ENCODE data around the gene BACE1-AS. TPM values are rescaled to one million over a fixed set of nuclear protein-coding genes. Genes with fewer than 3 reads are reported as not detected.
A peak's percentile ranks its signal among the peaks of the same experiment; 100 is the strongest.

The BACE1-AS gene
- total and polyA plus RNA-seq, 2 of the 8 experiments (the other 6 are each of a cell fraction or from before 2014, with no cell fraction given), result 14.9 to 17.4 TPM

DNA sequence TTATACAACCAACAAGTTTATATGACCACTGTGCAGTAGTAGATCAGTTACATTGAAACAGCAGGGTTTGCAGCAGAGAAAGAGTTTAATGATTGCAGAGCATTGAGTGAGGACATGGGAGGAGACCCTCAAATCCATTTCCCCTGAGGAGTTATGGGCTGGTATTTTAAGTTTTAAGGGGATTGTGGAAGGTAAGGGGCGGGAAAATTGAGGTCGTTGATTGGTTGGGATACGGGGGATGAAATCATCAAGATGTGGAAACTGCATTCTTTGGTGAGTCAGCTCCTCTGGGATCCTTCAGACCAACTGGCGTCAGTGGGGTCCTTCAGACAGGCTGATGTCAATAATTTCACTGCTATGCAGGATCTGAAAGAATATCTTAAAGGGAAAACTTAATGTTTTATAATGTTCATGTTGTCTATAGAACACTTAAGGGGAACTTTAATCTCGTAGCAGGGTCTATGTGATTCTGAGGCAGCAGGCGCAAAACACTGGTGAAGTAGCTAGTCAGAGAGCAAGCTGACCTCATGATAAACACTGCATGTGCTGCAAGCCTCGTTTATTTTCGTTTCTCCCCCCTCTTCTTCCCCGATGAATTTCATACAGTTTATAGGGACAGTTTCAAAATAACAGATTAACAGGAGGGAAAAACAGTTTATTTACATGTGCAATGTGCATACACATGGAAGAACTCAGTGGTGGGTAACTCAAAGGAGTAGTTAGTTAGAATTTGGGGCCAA is 17.4 kb upstream of the BACE1-AS start:
- ChIA-PET POLR2A (ENCODE audit: partially characterized antibody) (interaction anchor here (0.7 to 1.3 kb wide), 4 partner anchors 10 to 37 kb away, joined by 3 to 6 read pairs (median 3); no protein-coding TSS in a partner anchor), CTCF (ENCODE audit: partially characterized antibody) (interaction anchor here (0.6 kb wide), 2 partner anchors 74 to 755 kb away, joined by 3 read pairs; no protein-coding TSS in a partner anchor)
- Histone ChIP-seq H3K18ac (ENCODE audit: extremely low read depth, low read length) (no peak overlapping the region), H3K4ac (replicated peaks; ENCODE audit: insufficient read length, low read depth, low read length) (no peak overlapping the region), H3K56ac (replicated peaks; ENCODE audit: insufficient read length, low read depth, low read length) (no peak overlapping the region), H2BK120ac (replicated peaks; ENCODE audit: low read depth, low read length) (no peak overlapping the region), H3K36me3 (ENCODE audit: control insufficient read depth in 2 of 4, insufficient read depth in 4 of 4, low read length in 3 of 4) (no peaks in the 10 kb centered on the region), H4K8ac (ENCODE audit: extremely low read depth, insufficient read depth, low read length) (no peak overlapping the region), H3K23me2 (ENCODE audit: low read depth, low read length) (no peaks in the 10 kb centered on the region; the same call in 1 of the 2 replicates), H2BK20ac (ENCODE audit: low read length) (no peak overlapping the region), H3K4me2 (ENCODE audit: insufficient read depth in 1 of 2, low read depth in 2 of 2, low read length in 2 of 2) (no peak overlapping the region), H4K20me1 (replicated peaks in 1 of 2; ENCODE audit: control insufficient read depth in 1 of 2, insufficient read depth in 2 of 2, low read length in 2 of 2) (no peaks in the 10 kb centered on the region), H3K23ac (ENCODE audit: insufficient read length) (no peak overlapping the region), H3K79me1 (ENCODE audit: low read depth, low read length) (no peaks in the 10 kb centered on the region), H4K91ac (replicated peaks; ENCODE audit: insufficient read length, low read length) (no peak overlapping the region), H2AK5ac (ENCODE audit: low read depth, low read length) (no peak overlapping the region), H2AFZ (ENCODE audit: low read length) (no peak overlapping the region), H3K4me3 (ENCODE audit: extremely low read depth in 1 of 4, insufficient read depth in 2 of 4, low read depth in 3 of 4, low read length in 4 of 4) (no peak overlapping the region), H3K4me1 (replicated peaks in 1 of 4; ENCODE audit: control insufficient read depth in 3 of 4, insufficient read depth in 4 of 4, low read length in 3 of 4) (no peaks in the 10 kb centered on the region), H2BK5ac (ENCODE audit: low read depth, low read length) (no peak overlapping the region), H3K27me3 (replicated peaks in 1 of 4; ENCODE audit: control insufficient read depth in 3 of 4, extremely low read depth in 1 of 4, insufficient read depth in 3 of 4, low read length in 3 of 4) (no peaks in the 10 kb centered on the region), H2BK15ac (ENCODE audit: low read length) (no peak overlapping the region), H3K79me2 (ENCODE audit: control insufficient read depth in 1 of 2, insufficient read depth in 2 of 2, low read length in 2 of 2) (no peaks in the 10 kb centered on the region), H4K5ac (ENCODE audit: insufficient read length, low read depth, low read length) (no peak overlapping the region), H3K9me3 (ENCODE audit: insufficient read depth in 2 of 2, low read depth in 1 of 2, low read length in 1 of 2) (no peaks in the 10 kb centered on the region), H2BK12ac (ENCODE audit: low read depth, low read length) (no peak overlapping the region), H3K9ac (replicated peaks in 1 of 4; ENCODE audit: extremely low read depth in 1 of 4, low read depth in 3 of 4, low read length in 3 of 4) (no peak overlapping the region), H3K14ac (ENCODE audit: insufficient read length) (no peak overlapping the region), H3K27ac (ENCODE audit: low read depth, low read length) (no peak overlapping the region)
- DNase-seq (ENCODE audit: low read depth in 1 of 2, low spot score in 2 of 2) (peak in 1 of 2 experiments; percentile 17), FAIRE-seq (peak; percentile 50)
- 92 to 100% methylated on average over 3 to 9 of the region's 9 CpGs for WGBS, 2 experiments (ENCODE audit: extremely low coverage in 1 of 2, insufficient coverage in 1 of 2, insufficient read length in 1 of 2, insufficient replicate concordance in 2 of 2, low coverage in 1 of 2, low lambda C conversion rate in 2 of 2, missing lambda C conversion rate in 1 of 2)
- no peak for TF ChIP-seq FOSL1 (IDR thresholded peaks at IDR 0.05; ENCODE audit: insufficient read depth, low read depth, low read length)
- TF ChIP-seq YY1 (IDR thresholded peaks at IDR 0.05; ENCODE audit: low read depth, low read length), result no peak
- TF ChIP-seq CBX5 (IDR thresholded peaks at IDR 0.05; ENCODE audit: low read depth, low read length), result no peak
- TF ChIP-seq, protein P1, sequence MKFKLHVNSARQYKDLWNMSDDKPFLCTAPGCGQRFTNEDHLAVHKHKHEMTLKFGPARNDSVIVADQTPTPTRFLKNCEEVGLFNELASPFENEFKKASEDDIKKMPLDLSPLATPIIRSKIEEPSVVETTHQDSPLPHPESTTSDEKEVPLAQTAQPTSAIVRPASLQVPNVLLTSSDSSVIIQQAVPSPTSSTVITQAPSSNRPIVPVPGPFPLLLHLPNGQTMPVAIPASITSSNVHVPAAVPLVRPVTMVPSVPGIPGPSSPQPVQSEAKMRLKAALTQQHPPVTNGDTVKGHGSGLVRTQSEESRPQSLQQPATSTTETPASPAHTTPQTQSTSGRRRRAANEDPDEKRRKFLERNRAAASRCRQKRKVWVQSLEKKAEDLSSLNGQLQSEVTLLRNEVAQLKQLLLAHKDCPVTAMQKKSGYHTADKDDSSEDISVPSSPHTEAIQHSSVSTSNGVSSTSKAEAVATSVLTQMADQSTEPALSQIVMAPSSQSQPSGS (IDR thresholded peaks at IDR 0.05; ENCODE audit: low read length), result 0 out of 2 replicates have a peak, but pooled peaks have one; percentile 38
- TF ChIP-seq, protein P2, sequence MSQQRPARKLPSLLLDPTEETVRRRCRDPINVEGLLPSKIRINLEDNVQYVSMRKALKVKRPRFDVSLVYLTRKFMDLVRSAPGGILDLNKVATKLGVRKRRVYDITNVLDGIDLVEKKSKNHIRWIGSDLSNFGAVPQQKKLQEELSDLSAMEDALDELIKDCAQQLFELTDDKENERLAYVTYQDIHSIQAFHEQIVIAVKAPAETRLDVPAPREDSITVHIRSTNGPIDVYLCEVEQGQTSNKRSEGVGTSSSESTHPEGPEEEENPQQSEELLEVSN (IDR thresholded peaks at IDR 0.05), result peak; percentile 80
- TF ChIP-seq POU5F1 (IDR thresholded peaks at IDR 0.05; ENCODE audit: low read depth, low read length), result no peak
- TF ChIP-seq JUND (IDR thresholded peaks at IDR 0.05; ENCODE audit: low read length), result 0 out of 2 replicates have a peak, but pooled peaks have one; percentile 54
- TF ChIP-seq TCF12 (IDR thresholded peaks at IDR 0.05; ENCODE audit: low read depth, low read length), result no peak
